Stimulated activated CD4-positive, alpha-beta T cell treated with anti-CD3 and anti-CD28 coated beads, TNF-alpha, amount 100 ng/mL, for 24 hours (primary cell): ENCODE data around the gene POLR1B.
"Not testable (repeated sequence)": the region's sequence is repeated elsewhere in the genome, so short reads cannot be mapped to it uniquely, and the experiment has no call there.

Experiments used
- DNase-seq, 3 experiments: peaks; one replicate each; pipeline ENCODE4 v3.0.0-alpha.2; 2020; ENCODE audit warnings: low read depth in 3 of 3

Gene POLR1B

DNA sequence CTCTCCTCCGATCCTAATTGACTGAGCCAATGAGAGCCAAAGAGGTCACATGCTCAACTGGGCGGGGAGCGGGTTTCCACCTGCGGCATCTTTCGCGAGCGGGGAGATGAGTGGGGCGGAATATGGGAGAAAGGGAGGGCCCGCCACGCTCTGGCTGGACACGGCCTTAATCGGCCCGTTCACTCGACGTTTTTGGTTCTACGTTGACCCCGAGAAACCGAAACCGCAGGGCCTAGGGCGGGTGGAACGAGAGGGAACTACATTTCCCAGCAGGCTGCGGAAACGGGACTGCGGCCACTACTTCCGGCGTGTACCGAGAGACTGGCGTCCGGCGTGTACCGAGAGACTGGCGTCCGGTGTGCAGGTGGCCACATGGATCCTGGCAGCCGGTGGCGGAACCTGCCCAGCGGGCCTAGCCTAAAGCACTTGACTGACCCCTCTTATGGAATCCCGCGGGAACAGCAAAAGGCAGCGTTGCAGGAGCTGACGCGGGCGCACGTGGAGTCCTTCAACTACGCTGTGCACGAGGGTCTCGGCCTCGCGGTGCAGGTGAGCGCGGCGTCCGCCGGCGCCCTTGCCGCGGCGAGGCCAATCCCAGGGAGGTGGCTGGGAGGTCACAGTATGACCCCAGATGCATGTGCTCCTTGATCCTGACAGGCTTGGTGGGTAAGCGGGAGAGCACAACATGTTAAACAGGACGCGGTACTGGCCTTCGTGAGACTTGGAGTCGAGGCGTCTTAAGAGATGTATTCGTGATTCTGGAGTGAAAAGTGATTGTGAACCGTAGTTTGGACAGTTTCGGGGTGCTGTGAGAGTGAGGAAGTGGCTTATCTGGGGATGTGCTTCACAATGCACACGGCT, at the start of gene POLR1B:
TSS of gene POLR1B (plus strand) at position 343 of the 861 bp plus-strand sequence. CDS start at position 373, 30 bp downstream.
- peak; percentile 55 to 78 (median 59) for DNase-seq

DNA sequence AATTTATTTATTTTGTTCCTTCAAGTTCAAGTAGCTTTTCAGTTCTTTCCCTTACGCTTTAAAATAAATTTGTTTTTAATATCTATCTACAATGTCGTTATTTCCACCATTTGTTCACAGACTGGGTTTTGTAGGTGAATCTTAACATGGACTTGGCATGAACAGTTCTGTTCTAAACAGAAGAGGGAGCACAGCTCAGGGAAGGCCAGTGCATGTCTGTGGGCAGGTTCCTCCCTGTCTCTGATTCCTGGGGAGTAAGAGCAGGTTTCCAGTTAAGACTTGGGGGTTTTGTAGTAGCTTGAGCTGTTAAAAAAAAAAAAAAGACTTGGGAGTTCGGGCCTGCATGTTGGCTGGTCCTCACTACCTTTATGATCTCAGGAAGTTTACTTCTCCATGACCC, 49.2 kb upstream of the POLR1B start:
- DNase-seq: no peak

DNA sequence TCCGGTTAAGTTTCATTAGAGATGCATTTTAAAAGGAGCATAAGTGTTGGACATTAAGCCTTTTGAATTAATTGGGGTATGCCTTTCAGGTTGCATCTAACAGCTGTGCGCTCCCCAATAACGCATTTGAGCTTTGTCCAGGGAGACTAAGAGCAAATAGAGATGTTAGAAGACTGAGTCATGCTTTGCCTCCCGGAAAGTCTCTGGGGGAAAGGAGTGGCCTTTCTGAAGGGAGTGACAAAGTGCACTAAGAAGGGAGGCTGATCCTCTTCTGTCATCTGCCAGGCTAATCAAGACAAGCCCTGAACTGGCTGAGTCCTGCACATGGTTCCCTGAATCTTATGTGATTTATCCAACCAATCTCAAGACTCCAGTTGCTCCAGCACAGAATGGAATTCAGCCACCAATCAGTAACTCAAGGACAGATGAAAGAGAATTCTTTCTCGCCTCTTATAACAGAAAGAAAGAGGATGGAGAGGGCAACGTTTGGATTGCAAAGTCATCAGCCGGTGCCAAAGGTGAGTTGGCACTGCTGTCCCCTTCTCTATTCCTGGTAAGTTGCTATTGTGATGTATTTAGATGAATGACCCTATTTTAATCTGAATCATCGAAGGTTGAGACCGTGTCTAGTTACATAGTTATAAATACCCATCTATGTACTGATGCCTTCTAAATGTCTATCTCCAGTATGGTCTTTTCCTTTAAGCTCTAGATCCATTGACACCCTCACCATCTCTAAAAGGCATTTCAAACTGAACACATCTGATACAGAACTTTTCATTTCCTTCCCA, 48.2 kb upstream of the POLR1B start:
- no peak for DNase-seq

DNA sequence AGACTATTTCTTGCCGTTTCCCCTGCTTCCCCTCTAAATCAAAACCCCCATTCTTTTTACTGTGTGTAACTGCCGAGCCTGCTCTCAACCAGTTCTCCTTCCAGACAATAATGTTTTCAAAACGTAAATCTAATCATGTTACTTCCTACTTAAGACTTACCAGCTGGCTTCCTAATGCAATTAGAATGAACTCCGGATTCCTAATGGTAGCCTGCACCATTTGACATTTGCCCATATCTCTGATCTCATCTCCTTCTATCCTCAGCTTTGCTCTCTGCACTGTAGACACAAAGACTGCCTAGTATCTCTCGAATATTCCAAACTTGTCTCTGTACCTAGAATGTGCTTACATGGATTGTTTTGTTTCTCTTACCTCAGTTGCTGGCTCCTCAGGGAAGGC, 47.4 kb upstream of the POLR1B start:
- DNase-seq: no peak

GRCh38 chr2:112495878-112496277, 46.4 kb upstream of the POLR1B start:
- not testable (repeated sequence) for DNase-seq

GRCh38 chr2:112500850-112501484, 41.3 kb upstream of the POLR1B start:
- peak in 1 of 3 experiments; percentile 30 for DNase-seq

GRCh38 chr2:112509239-112509998, 32.8 kb upstream of the POLR1B start:
- not testable (repeated sequence) for DNase-seq

- DNase-seq: no peak
Measured at GRCh38 chr2:112516801-112517200, 25.5 kb upstream of the POLR1B start.

DNA sequence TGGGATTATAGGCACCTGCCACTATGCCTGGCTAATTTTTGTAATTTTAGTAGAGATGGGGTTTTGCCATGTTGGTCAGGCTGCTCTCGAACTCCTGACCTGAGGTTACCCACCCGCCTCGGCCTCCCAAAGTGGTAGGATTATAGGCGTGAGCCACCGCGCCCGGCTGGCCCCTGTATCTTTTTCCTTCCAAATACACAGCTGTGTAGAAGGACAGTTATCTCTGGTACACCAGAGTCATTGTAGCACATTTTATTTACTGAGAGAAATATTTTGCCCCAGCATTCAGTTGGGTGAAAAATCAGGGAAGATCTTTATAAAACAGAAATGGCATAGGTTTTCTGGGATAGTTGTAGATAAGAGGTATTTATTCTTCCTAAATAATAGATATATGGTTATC, 23.5 kb upstream of the POLR1B start:
- no peak for DNase-seq

DNA sequence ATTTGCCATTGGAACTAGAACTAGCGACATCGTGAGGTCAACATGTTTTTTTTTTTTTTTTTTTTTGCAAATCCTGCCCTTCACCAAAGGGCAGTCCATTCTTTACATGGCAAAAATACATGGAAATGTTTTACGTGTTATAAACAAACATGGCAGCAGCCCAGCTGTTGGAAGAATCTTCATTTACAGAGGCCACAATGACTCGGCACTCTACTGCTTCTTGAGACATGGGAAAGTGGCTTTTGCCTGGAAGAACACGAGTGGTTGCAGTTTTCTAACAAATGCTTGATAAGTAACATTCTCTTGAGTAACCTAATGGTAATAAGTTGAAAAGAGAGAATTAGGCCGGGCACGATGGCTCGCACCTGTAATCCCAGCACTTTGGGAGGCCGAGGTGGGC, 22.8 kb upstream of the POLR1B start:
- DNase-seq: no peak

DNA sequence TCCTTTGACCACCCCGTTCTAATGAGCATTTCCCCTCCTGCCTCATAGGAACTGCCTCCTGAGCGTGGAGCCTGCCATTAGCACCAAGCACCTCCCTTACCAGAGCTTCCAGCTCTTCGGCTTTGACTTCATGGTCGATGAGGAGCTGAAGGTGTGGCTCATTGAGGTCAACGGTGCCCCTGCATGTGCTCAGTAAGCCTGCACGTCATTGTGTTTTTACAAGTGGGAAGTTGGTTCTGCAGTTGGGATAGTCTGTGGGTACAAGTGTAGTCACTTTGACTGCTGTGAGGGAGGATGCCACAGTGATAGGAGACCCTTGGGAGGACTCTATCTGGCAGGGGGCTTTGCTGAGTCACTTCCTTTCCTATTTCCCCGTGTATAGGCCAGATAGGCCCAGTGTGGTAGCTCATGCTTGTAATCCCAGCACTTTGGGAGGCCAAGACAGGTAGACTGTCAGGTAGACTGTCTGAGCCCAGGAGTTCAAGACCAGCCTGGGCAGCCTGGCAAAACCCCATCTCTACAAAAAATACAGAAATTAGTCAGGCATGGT, 22.0 kb upstream of the POLR1B start:
- DNase-seq: no peak

GRCh38 chr2:112523291-112523777, 18.9 kb upstream of the POLR1B start:
- no peak for DNase-seq

GRCh38 chr2:112524276-112524675, 18.0 kb upstream of the POLR1B start:
- DNase-seq: not testable (repeated sequence)

DNA sequence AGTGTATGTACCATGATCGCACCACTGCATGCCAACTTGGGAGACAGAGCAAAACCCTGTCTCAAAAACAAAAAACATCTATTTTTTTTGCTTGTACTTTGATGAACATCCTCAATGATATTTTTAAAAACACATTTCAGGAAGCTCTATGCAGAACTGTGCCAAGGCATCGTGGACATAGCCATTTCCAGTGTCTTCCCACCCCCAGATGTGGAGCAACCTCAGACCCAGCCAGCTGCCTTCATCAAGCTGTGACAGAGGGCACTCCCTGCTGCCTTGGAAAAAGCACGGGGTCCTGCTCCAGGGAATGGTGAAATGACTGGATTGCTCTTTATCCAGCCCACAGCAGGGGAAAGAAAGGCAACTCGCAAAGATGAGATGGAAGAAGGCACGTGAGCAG, 13.7 kb upstream of the POLR1B start:
- DNase-seq: no peak

DNA sequence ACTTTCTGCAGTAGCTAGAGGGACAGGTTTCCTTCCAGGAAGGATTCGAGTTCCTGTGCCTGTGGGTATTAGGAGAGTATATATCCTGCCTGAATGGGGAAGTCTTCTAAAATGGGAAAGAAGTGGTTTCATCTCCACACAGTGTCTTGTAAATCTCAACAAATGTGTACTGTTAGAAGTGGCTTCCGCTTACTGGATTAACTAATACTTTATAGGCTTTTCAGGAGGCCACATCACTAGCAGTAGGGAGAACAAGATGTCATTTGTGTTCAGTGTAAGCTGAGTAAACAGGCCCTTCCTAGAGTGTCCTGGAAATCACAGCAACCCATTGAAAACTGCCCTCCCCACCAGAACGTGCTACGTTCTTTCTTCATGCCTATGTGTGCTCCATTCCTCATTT, 12.5 kb upstream of the POLR1B start:
- no peak for DNase-seq

GRCh38 chr2:112530728-112531127, 11.5 kb upstream of the POLR1B start:
- no peak for DNase-seq

- DNase-seq: no peak
Measured at GRCh38 chr2:112534826-112535225, 7.4 kb upstream of the POLR1B start.

GRCh38 chr2:112536665-112537064, 5.6 kb upstream of the POLR1B start:
- not testable (repeated sequence) for DNase-seq

DNA sequence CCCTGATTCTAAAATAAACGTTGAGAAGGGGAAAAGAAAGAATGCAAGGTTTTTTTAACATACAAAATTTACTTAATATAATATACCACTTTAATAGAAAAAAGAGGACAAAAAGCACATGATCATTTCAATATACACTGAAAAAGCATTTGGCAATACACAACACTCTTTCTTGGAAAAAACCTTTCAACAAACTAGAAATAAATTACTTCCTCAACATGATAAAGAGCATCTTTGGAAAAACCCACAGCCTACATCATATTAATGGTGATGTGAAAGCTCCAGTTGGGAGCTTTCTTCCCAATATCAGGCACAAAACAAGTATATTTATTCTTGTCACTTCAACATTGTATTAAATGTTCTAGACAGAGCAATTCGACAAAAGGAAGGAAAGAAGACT, 3.0 kb upstream of the POLR1B start:
- no peak for DNase-seq

GRCh38 chr2:112540906-112541305, 1.4 kb upstream of the POLR1B start:
- DNase-seq: no peak
